Skeletal muscle satellite cell (primary cell): ENCODE data around the gene CDK8.

ENCODE experiments used
- H3K27me3 ChIP-seq: 2 replicates; pipeline ENCODE4 v1.7.0; 2013; ENCODE audit warnings: low read length; ENCODE audit not compliant: control insufficient read depth, insufficient read depth
- H3K36me3 ChIP-seq: 2 replicates; pipeline ENCODE4 v1.7.0; 2013; ENCODE audit warnings: mild to moderate bottlenecking, control low read depth, low read length; ENCODE audit not compliant: insufficient read depth
- H3K4me1 ChIP-seq: 2 replicates; pipeline ENCODE4 v1.7.0; 2013; ENCODE audit warnings: low read length; ENCODE audit not compliant: control insufficient read depth, insufficient read depth
- H3K4me2 ChIP-seq: 2 replicates; pipeline ENCODE4 v1.7.0; 2013; ENCODE audit warnings: mild to moderate bottlenecking, low read length
- H3K4me3 ChIP-seq: 2 replicates; pipeline ENCODE4 v1.7.0; 2013; ENCODE audit warnings: low read length
- H3K9ac ChIP-seq: 2 replicates; pipeline ENCODE4 v1.7.0; 2013; ENCODE audit warnings: mild to moderate bottlenecking, low read depth, low read length, moderate library complexity
- H3K9me3 ChIP-seq: replicated peaks from 2 replicates; pipeline ENCODE4 v1.7.0; 2013; ENCODE audit warnings: mild to moderate bottlenecking, control low read depth, low read length

Gene CDK8

GRCh38 chr13:26424181-26424580 is 170.3 kb downstream of the CDK8 start:
- H3K4me2 ChIP-seq = no peak overlapping the region
- H3K4me3 ChIP-seq = no peak overlapping the region
- no peaks in the 10 kb centered on the region for H3K4me1 ChIP-seq
- H3K27me3 ChIP-seq = peaks cover 8% of the 10 kb centered on the region
- H3K9me3 ChIP-seq = no peaks in the 10 kb centered on the region
- no peak overlapping the region for H3K9ac ChIP-seq
- H3K36me3 ChIP-seq = no peaks in the 10 kb centered on the region

GRCh38 chr13:26425443-26426358 is 171.8 kb downstream of the CDK8 start:
- Histone ChIP-seq H3K27me3 (peaks cover 8% of the 10 kb centered on the region), H3K9me3 (no peaks in the 10 kb centered on the region), H3K4me1 (no peaks in the 10 kb centered on the region), H3K9ac (no peak overlapping the region), H3K4me2 (no peak overlapping the region), H3K36me3 (no peaks in the 10 kb centered on the region), H3K4me3 (no peak overlapping the region)

- no peak overlapping the region for H3K4me3 ChIP-seq
These were observed 179.8 kb downstream of the CDK8 start for GRCh38 chr13:26433776-26434175.

GRCh38 chr13:26435171-26435570 is 181.2 kb downstream of the CDK8 start:
- no peak overlapping the region for H3K9ac ChIP-seq
- no peaks in the 10 kb centered on the region for H3K27me3 ChIP-seq
- H3K4me3 ChIP-seq = no peak overlapping the region
- no peaks in the 10 kb centered on the region for H3K9me3 ChIP-seq
- no peaks in the 10 kb centered on the region for H3K36me3 ChIP-seq
- no peaks in the 10 kb centered on the region for H3K4me1 ChIP-seq
- H3K4me2 ChIP-seq = no peak overlapping the region

More at GRCh38 chr13:26433776-26434175, 179.8 kb downstream of the CDK8 start:
- Histone ChIP-seq H3K4me2 (no peak overlapping the region), H3K27me3 (no peaks in the 10 kb centered on the region), H3K4me1 (no peaks in the 10 kb centered on the region), H3K9ac (no peak overlapping the region), H3K9me3 (no peaks in the 10 kb centered on the region), H3K36me3 (no peaks in the 10 kb centered on the region)

- no peak overlapping the region for H3K9ac ChIP-seq
- no peak overlapping the region for H3K4me3 ChIP-seq
- H3K4me1 ChIP-seq = no peaks in the 10 kb centered on the region
- H3K4me2 ChIP-seq = no peak overlapping the region
- H3K36me3 ChIP-seq = no peaks in the 10 kb centered on the region
- no peaks in the 10 kb centered on the region for H3K27me3 ChIP-seq
- H3K9me3 ChIP-seq = no peaks in the 10 kb centered on the region
These were observed 181.7 kb downstream of the CDK8 start for GRCh38 chr13:26435646-26436045.

GRCh38 chr13:26436914-26437313 is 183.0 kb downstream of the CDK8 start:
- Histone ChIP-seq H3K4me3 (no peak overlapping the region), H3K27me3 (no peaks in the 10 kb centered on the region), H3K9me3 (no peaks in the 10 kb centered on the region), H3K9ac (no peak overlapping the region), H3K36me3 (no peaks in the 10 kb centered on the region), H3K4me1 (no peaks in the 10 kb centered on the region), H3K4me2 (no peak overlapping the region)

- H3K4me3 ChIP-seq = no peak overlapping the region
- no peaks in the 10 kb centered on the region for H3K4me1 ChIP-seq
- no peak overlapping the region for H3K4me2 ChIP-seq
- H3K9me3 ChIP-seq = no peaks in the 10 kb centered on the region
- H3K36me3 ChIP-seq = no peaks in the 10 kb centered on the region
- H3K9ac ChIP-seq = no peak overlapping the region
- no peaks in the 10 kb centered on the region for H3K27me3 ChIP-seq
These were observed 186.2 kb downstream of the CDK8 start for GRCh38 chr13:26440111-26440510.

- Histone ChIP-seq H3K36me3 (no peaks in the 10 kb centered on the region), H3K4me2 (no peak overlapping the region), H3K4me3 (no peak overlapping the region), H3K27me3 (peaks cover 4% of the 10 kb centered on the region), H3K9me3 (no peaks in the 10 kb centered on the region), H3K9ac (no peak overlapping the region), H3K4me1 (no peaks in the 10 kb centered on the region)
These were observed 187.5 kb downstream of the CDK8 start for GRCh38 chr13:26441476-26441875.

- no peak overlapping the region for H3K9ac ChIP-seq
- H3K4me1 ChIP-seq = peaks cover 6% of the 10 kb centered on the region
These were observed 188.6 kb downstream of the CDK8 start for GRCh38 chr13:26442541-26442940.

GRCh38 chr13:26445092-26445491 is 191.2 kb downstream of the CDK8 start:
- Histone ChIP-seq H3K9me3 (no peaks in the 10 kb centered on the region), H3K9ac (no peak overlapping the region), H3K36me3 (no peaks in the 10 kb centered on the region), H3K27me3 (peaks cover 4% of the 10 kb centered on the region), H3K4me2 (no peak overlapping the region), H3K4me1 (peaks cover 6% of the 10 kb centered on the region), H3K4me3 (no peak overlapping the region)

More at GRCh38 chr13:26442541-26442940, 188.6 kb downstream of the CDK8 start:
- H3K27me3 ChIP-seq = peaks cover 4% of the 10 kb centered on the region
- no peak overlapping the region for H3K4me2 ChIP-seq
- no peak overlapping the region for H3K4me3 ChIP-seq
- H3K9me3 ChIP-seq = no peaks in the 10 kb centered on the region
- no peaks in the 10 kb centered on the region for H3K36me3 ChIP-seq

- H3K27me3 ChIP-seq = peaks cover 4% of the 10 kb centered on the region
- no peaks in the 10 kb centered on the region for H3K9me3 ChIP-seq
- H3K4me1 ChIP-seq = peaks cover 6% of the 10 kb centered on the region
- H3K4me2 ChIP-seq = no peak overlapping the region
- no peak overlapping the region for H3K4me3 ChIP-seq
- H3K36me3 ChIP-seq = no peaks in the 10 kb centered on the region
- no peak overlapping the region for H3K9ac ChIP-seq
These were observed 192.8 kb downstream of the CDK8 start for GRCh38 chr13:26446751-26447150.

GRCh38 chr13:26448032-26448431 is 194.1 kb downstream of the CDK8 start:
- H3K9ac ChIP-seq = no peak overlapping the region
- peaks cover 6% of the 10 kb centered on the region for H3K4me1 ChIP-seq
- H3K9me3 ChIP-seq = no peaks in the 10 kb centered on the region
- H3K4me3 ChIP-seq = no peak overlapping the region
- H3K4me2 ChIP-seq = no peak overlapping the region
- no peaks in the 10 kb centered on the region for H3K36me3 ChIP-seq
- H3K27me3 ChIP-seq = peaks cover 4% of the 10 kb centered on the region
